GM19193 (cell line): Measurements from ENCODE around the gene CA11.

Experiments
- POLR2A ChIP-seq: IDR thresholded peaks from 4 replicates; pipeline ENCODE4 v1.6.1; 2011; ENCODE audit not compliant: insufficient read depth, insufficient read length; ENCODE audit errors: extremely low read depth

The CA11 gene

GRCh38 chr19:48596679-48597465 is 49.1 kb downstream of the CA11 start:
- no peak for TF ChIP-seq POLR2A

DNA sequence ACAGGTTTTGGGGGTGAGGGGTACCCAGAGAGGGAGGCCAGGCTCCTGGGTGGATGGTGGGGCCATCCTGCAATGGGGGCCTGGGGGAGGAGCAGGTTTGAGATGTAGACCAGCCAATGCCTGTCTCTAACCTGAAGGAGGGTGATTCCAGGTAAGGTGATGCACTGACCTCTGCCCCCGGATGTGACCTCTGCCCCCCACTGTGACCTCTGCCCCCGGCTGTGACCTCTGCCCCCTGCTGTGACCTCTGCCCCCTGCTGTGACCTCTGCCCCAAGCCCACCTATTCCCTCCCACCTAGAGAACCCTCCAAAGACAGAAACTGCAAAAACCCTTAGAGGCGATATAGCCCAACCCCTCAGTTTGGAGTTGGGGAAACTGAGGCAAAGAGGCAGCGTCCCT is 49.8 kb downstream of the CA11 start:
- TF ChIP-seq POLR2A = no peak

DNA sequence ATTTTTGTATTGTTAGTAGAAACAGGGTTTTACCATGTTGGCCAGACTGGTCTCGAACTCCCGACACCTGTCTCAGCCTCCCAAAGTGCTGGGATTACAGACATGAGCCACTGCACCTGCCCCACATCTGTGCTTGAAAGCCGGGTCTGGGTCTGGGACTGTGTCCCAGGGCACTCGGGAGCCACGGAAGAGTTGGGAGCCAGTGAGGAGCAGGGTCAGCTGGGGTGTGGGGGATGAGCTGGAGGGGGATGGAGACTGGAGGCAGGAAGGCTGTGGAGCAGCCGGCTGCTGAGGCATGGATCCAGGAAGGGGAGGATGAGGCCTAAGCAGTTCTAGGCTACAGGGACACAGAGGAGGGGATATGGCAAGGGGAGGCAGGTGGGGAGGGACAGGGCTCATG is 50.2 kb downstream of the CA11 start:
- TF ChIP-seq POLR2A = no peak

DNA sequence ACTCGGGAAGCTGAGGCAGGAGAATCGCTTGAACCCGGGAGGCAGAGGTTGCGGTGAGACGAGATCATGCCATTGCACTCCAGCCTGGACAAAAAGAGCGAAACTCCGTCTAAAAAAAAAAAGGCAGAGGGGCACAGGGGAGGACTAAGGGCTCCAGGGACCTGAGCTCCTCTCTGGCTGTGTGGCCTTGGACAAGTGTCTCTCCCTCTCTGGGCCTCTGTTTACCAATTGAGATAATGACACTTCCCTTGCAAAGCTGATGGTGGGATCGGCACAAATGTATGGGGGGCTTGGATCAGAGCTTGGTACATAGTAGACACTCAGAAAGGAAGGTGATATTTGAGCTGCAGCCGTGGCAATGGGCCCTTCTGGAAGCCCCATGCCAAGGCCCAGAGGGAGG is 50.8 kb downstream of the CA11 start:
- no peak for TF ChIP-seq POLR2A

DNA sequence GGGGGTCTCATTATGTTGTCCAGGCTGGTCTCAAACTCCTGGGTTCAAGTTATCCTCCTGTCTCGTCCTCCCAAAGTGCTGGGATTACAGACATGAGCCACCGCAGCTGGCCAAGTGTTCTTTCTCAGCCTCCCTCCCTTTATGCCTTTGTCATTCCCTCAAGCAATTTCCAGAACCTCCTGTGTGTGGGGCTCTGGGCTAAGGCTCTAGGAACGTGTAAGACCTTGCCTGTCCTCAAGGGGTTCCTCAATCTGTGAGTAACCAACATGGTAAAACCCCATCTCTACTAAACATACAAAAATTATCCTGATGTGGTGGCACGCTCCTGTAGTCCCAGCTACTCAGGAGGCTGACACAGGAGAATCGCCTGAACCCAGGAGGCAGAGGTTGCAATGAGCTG is 55.0 kb downstream of the CA11 start:
- TF ChIP-seq POLR2A = no peak

DNA sequence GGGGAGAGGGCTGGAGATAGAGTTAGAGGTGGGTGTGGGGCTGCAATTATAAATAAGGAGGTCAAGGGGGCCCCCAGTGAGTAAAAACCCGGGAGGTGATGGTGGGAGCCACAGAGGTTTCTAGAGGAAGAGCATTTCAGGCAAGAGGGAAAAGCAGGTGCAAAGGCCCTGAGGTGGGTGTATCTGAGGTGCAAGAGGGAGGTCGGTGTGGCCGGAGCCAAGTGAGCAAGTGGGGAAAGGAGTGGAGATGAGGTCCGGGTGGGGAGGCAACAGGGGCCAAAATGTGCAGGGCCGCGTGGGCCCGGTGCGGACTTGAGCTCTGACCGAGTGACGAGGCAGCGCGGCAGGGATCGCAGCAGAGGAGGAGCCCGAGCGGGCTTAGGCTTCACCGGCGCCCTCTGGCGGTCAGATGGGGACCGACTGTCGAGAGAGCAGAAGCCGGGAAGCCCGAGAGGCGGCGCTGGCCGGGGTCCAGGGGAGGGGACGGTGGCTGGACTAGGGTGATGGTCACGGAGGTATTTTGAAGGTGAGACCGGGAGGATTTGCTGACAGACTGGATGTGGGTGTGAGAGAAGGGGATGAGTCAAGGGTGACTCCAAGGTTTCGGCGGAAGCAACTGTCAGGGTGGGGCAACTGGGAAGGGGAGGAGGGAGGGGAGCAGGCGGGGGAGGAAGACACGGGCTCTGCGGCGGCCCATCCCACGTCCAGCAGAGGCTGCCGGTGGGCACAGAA is 57.2 kb downstream of the CA11 start:
- no peak for TF ChIP-seq POLR2A
